Measurements from ENCODE around the gene MAN1A1. TPM values are rescaled to one million over a fixed set of nuclear protein-coding genes. Genes with fewer than 3 reads are reported as not detected.

MAN1A1 gene
- total RNA-seq, 1 donor from 2014 or later: 52.2 TPM

DNA sequence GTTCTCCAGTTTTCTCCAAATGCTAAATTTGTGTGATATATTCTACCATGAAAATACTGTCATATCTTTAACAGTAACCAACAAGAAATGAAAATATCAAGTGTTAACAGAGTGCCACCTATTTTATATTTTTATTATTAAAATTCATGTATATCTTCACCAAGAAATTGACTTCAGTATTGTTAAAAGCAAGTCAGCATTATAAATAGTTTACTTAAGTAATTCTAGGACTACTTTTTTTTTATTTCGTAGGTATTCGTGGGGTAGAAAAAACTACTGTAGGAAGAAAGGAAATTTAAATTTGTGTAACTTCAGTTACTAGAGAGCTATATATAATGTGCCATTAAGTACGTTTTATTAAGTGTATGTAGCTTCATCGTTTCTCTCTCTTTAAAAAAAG lies 6.3 kb upstream of the MAN1A1 start:
- Mint-ChIP-seq H3K27me3 (no peaks in the 10 kb centered on the region), H3K4me1 (ENCODE audit: unreplicated experiment) (peaks cover 9% of the 10 kb centered on the region), H3K9me3 (no peaks in the 10 kb centered on the region), H3K27ac (no peak overlapping the region), H3K4me3 (no peak overlapping the region), H3K36me3 (no peaks in the 10 kb centered on the region)
- DNase-seq (ENCODE audit: extremely low spot score, unreplicated experiment): no peak
- TF ChIP-seq, protein P1, sequence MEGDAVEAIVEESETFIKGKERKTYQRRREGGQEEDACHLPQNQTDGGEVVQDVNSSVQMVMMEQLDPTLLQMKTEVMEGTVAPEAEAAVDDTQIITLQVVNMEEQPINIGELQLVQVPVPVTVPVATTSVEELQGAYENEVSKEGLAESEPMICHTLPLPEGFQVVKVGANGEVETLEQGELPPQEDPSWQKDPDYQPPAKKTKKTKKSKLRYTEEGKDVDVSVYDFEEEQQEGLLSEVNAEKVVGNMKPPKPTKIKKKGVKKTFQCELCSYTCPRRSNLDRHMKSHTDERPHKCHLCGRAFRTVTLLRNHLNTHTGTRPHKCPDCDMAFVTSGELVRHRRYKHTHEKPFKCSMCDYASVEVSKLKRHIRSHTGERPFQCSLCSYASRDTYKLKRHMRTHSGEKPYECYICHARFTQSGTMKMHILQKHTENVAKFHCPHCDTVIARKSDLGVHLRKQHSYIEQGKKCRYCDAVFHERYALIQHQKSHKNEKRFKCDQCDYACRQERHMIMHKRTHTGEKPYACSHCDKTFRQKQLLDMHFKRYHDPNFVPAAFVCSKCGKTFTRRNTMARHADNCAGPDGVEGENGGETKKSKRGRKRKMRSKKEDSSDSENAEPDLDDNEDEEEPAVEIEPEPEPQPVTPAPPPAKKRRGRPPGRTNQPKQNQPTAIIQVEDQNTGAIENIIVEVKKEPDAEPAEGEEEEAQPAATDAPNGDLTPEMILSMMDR (conservative IDR thresholded peaks at IDR 0.05): no peak

DNA sequence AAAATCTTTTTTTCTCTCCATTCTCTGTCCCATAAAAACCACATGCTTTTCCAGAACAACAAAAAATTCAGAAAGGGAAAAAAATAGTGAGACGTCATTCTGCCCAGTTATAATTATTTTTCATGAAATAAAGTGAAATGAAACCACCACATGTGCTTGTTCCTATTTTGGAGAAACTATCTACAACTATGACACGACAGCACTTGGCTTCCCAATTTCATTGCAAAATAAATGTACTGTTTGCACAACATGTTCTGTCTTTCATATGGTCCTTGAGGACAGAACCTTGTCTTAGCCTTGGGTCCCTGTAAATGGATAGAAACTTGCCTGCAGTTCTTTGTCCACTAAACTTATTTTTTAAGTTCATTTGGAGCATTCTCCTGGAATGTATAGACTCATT lies 5.6 kb upstream of the MAN1A1 start:
- Mint-ChIP-seq H3K4me1 (ENCODE audit: unreplicated experiment) (peaks cover 9% of the 10 kb centered on the region), H3K27ac (no peak overlapping the region), H3K36me3 (no peaks in the 10 kb centered on the region), H3K9me3 (no peaks in the 10 kb centered on the region), H3K27me3 (no peaks in the 10 kb centered on the region), H3K4me3 (no peak overlapping the region)
- TF ChIP-seq, protein P1 (conservative IDR thresholded peaks at IDR 0.05): no peak
- no peak for DNase-seq (ENCODE audit: extremely low spot score, unreplicated experiment)

DNA sequence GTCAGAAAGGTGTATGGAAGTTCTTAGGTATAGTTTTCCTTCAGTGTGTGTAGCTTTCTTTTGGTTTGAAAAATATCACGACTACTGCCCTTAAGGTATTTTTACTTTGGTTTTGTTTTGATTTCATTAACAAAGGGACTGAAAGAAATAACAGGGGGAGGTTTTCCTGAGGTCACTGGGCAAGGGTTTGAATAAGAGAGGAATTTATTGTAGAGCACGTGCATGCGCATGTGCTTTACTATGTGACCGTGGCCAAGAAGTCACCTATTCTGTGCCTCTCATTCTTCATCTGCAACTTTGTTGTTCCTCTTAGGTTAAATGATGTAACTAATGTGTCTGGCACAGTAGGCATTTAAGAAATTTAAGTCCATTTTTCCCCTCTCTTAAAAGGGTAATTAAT lies 4.1 kb upstream of the MAN1A1 start:
- no peak for DNase-seq (ENCODE audit: extremely low spot score, unreplicated experiment)
- Mint-ChIP-seq H3K4me1 (ENCODE audit: unreplicated experiment) (peaks cover 9% of the 10 kb centered on the region), H3K27me3 (no peaks in the 10 kb centered on the region), H3K36me3 (no peaks in the 10 kb centered on the region), H3K9me3 (no peaks in the 10 kb centered on the region), H3K4me3 (peak overlapping the region; percentile 7), H3K27ac (no peak overlapping the region)
- TF ChIP-seq, protein P1 (conservative IDR thresholded peaks at IDR 0.05): no peak

DNA sequence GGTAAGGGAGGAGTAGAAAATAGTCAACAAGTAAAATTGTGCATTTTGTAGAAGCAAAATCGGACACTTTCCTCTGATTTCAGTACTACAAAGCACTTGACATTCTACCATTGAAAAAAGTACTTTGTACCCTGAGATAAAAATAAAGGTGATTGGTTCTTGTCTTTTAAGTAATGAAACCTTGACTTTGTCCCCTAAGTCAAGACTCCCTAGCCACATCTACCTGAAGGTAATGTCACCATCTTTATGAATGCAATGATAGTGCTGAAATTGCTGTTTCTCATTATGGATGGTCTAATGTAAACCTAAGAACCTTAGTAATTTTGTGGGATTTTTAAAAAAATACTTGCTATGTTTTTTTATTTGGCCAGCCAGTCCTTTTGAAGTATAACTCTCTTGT lies 2.4 kb upstream of the MAN1A1 start:
- Mint-ChIP-seq H3K36me3 (no peaks in the 10 kb centered on the region), H3K4me1 (ENCODE audit: unreplicated experiment) (peaks cover 14% of the 10 kb centered on the region), H3K27me3 (peaks cover 10% of the 10 kb centered on the region), H3K27ac (no peak overlapping the region), H3K4me3 (peak overlapping the region; percentile 0), H3K9me3 (no peaks in the 10 kb centered on the region)
- TF ChIP-seq, protein P1 (conservative IDR thresholded peaks at IDR 0.05): no peak
- no peak for DNase-seq (ENCODE audit: extremely low spot score, unreplicated experiment)

DNA sequence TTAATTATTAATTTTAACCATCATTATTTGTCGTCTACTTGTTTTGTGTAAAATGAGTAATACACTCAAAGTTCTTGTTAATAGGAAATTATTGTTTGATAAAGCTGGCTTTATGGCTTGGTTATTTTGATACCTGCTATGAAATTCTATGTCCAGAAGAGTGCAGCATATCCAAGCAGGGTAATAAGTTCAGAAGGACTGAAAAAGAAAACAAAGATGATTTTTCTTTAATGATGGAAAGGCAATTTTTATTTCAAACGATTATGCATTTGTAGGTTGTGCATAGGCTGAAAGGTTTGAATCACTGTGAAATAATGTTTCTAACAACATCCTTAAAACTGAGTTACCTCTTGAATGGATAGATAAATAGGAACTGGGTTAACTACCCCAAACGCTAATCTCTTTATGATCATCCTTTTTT lies 1.4 kb upstream of the MAN1A1 start:
- peak overlapping the region; percentile 99 for H3K4me3 Mint-ChIP-seq
- peaks cover 6% of the 10 kb centered on the region for H3K36me3 Mint-ChIP-seq
- TF ChIP-seq, protein P1 (conservative IDR thresholded peaks at IDR 0.05): peak; percentile 59
- DNase-seq (ENCODE audit: extremely low spot score, unreplicated experiment): no peak
- H3K27ac Mint-ChIP-seq: no peak overlapping the region
- H3K27me3 Mint-ChIP-seq: peaks cover 10% of the 10 kb centered on the region
- peaks cover 24% of the 10 kb centered on the region for H3K4me1 Mint-ChIP-seq (ENCODE audit: unreplicated experiment)
- H3K9me3 Mint-ChIP-seq: no peaks in the 10 kb centered on the region

All from type B pancreatic cell (in vitro differentiated cells).